Astrocyte (in vitro differentiated cells and primary cell): ENCODE data around the gene CAND1. TPM values are rescaled to one million over a fixed set of nuclear protein-coding genes. Genes with fewer than 3 reads are reported as not detected.
A peak's percentile ranks its signal among the peaks of the same experiment; 100 is the strongest.

Experiments used
- DNase-seq: peaks from one replicate; pipeline ENCODE4 v3.0.0-alpha.2; 2010; ENCODE audit warnings: low read depth
- FAIRE-seq: peaks from 2 replicates; lab custom pipeline; 2011; peaks lifted over from hg19 to GRCh38; lab: Jason Lieb, UNC
- H2AFZ ChIP-seq: 2 replicates; pipeline ENCODE4 v1.6.0; 2012; ENCODE audit warnings: low read depth, low read length, inconsistent platforms
- H3K27ac ChIP-seq: 2 replicates; pipeline ENCODE4 v1.5.1; 2011; ENCODE audit warnings: low read depth, low read length, inconsistent platforms
- H3K27me3 ChIP-seq: 2 replicates; pipeline ENCODE4 v1.6.0; 2011; ENCODE audit warnings: low read length, inconsistent platforms; ENCODE audit not compliant: insufficient read depth
- H3K36me3 ChIP-seq: 2 replicates; pipeline ENCODE4 v1.5.1; 2011; ENCODE audit warnings: low read length, inconsistent platforms; ENCODE audit not compliant: insufficient read depth
- H3K4me1 ChIP-seq: 2 replicates; pipeline ENCODE4 v1.5.1; 2011; ENCODE audit warnings: low read length, inconsistent platforms; ENCODE audit not compliant: insufficient read depth
- H3K4me2 ChIP-seq: 2 replicates; pipeline ENCODE4 v1.6.0; 2012; ENCODE audit warnings: low read length, inconsistent platforms
- H3K4me3 ChIP-seq: 2 replicates; pipeline ENCODE4 v1.5.1; 2011; ENCODE audit warnings: low read depth, mild to moderate bottlenecking, low read length, inconsistent platforms; ENCODE audit not compliant: insufficient read depth
- H3K79me2 ChIP-seq: 2 replicates; pipeline ENCODE4 v1.6.0; 2012; ENCODE audit warnings: mild to moderate bottlenecking, low read length, inconsistent platforms; ENCODE audit not compliant: insufficient read depth
- H3K9ac ChIP-seq: 2 replicates; pipeline ENCODE4 v1.6.0; 2012; ENCODE audit warnings: mild to moderate bottlenecking, low read length, inconsistent platforms
- H3K9me3 ChIP-seq: 2 replicates; pipeline ENCODE4 v1.5.1; 2012; ENCODE audit warnings: low read depth, mild to moderate bottlenecking, low read length, inconsistent platforms; ENCODE audit not compliant: insufficient read depth
- H4K20me1 ChIP-seq: 2 replicates; pipeline ENCODE4 v1.6.0; 2012; ENCODE audit warnings: low read length, inconsistent platforms; ENCODE audit not compliant: insufficient read depth
- H3K27ac Mint-ChIP-seq: one replicate; pipeline ENCODE4 v1.8.0; 2021; ENCODE audit warnings: mild to moderate bottlenecking, mixed read lengths; ENCODE audit not compliant: unreplicated experiment
- H3K27me3 Mint-ChIP-seq: one replicate; pipeline ENCODE4 v1.8.0; 2021; ENCODE audit warnings: low read depth, mixed read lengths; ENCODE audit not compliant: unreplicated experiment
- H3K36me3 Mint-ChIP-seq: one replicate; pipeline ENCODE4 v1.8.0; 2021; ENCODE audit warnings: low read depth, mixed read lengths; ENCODE audit not compliant: unreplicated experiment
- H3K4me1 Mint-ChIP-seq: one replicate; pipeline ENCODE4 v1.8.0; 2021; ENCODE audit warnings: low read depth, mixed read lengths; ENCODE audit not compliant: unreplicated experiment
- H3K4me3 Mint-ChIP-seq: one replicate; pipeline ENCODE4 v1.8.0; 2021; ENCODE audit warnings: mild to moderate bottlenecking, moderate library complexity, mixed read lengths; ENCODE audit not compliant: unreplicated experiment
- H3K9me3 Mint-ChIP-seq: one replicate; pipeline ENCODE4 v1.8.0; 2021; ENCODE audit warnings: mild to moderate bottlenecking, mixed read lengths; ENCODE audit not compliant: unreplicated experiment
- EZH2 ChIP-seq: IDR thresholded peaks from 2 replicates; pipeline ENCODE4 v1.6.1; 2012; ENCODE audit warnings: mild to moderate bottlenecking, low read length, inconsistent platforms; ENCODE audit not compliant: insufficient read depth
- total RNA-seq: library from RNA; stranded (reverse); gene quantifications from 2 replicates; pipeline ENCODE4 v1.2.1, GENCODE V29; 2021
- TF ChIP-seq, protein P1 (sequence below): IDR thresholded peaks from 2 replicates; pipeline ENCODE4 v1.5.1; 2011; ENCODE audit warnings: low read depth, mild to moderate bottlenecking, inconsistent platforms, low read length, moderate library complexity; ENCODE audit not compliant: insufficient read depth

The CAND1 gene
- total RNA-seq, 1 donor from 2014 or later: 176 TPM

DNA sequence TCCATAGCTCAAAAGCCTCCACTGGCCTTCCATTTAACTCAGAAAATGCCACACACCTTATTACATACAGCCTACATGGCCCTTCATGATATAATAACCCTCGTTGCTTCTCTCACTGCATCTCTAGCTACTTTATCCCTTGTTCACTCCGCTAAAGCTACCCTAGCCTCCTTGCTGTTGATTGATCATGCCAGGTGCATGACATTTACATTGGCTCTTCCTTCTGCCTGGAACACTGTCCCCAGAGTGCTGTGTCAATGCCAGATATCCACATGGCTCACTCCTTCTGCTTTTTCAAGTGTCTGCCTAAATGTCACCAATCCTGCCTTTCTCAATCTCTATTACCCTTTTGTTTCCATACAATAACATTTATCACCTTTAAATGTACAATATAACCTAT lies 58.3 kb downstream of the CAND1 start:
- Mint-ChIP-seq H3K4me1 (no peaks in the 10 kb centered on the region), H3K4me3 (no peak overlapping the region), H3K36me3 (peaks cover 17% of the 10 kb centered on the region), H3K27ac (peak overlapping the region; percentile 31), H3K27me3 (no peaks in the 10 kb centered on the region), H3K9me3 (peaks cover 3% of the 10 kb centered on the region)
- Histone ChIP-seq H3K79me2 (no peaks in the 10 kb centered on the region), H3K4me1 (no peaks in the 10 kb centered on the region), H3K27ac (no peak overlapping the region), H3K9me3 (no peaks in the 10 kb centered on the region), H3K4me3 (no peak overlapping the region), H3K4me2 (no peak overlapping the region), H4K20me1 (no peaks in the 10 kb centered on the region), H2AFZ (no peak overlapping the region), H3K9ac (no peak overlapping the region), H3K36me3 (peaks cover under 1% of the 10 kb centered on the region), H3K27me3 (no peaks in the 10 kb centered on the region)
- TF ChIP-seq EZH2: no peak
- TF ChIP-seq, protein P1, sequence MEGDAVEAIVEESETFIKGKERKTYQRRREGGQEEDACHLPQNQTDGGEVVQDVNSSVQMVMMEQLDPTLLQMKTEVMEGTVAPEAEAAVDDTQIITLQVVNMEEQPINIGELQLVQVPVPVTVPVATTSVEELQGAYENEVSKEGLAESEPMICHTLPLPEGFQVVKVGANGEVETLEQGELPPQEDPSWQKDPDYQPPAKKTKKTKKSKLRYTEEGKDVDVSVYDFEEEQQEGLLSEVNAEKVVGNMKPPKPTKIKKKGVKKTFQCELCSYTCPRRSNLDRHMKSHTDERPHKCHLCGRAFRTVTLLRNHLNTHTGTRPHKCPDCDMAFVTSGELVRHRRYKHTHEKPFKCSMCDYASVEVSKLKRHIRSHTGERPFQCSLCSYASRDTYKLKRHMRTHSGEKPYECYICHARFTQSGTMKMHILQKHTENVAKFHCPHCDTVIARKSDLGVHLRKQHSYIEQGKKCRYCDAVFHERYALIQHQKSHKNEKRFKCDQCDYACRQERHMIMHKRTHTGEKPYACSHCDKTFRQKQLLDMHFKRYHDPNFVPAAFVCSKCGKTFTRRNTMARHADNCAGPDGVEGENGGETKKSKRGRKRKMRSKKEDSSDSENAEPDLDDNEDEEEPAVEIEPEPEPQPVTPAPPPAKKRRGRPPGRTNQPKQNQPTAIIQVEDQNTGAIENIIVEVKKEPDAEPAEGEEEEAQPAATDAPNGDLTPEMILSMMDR: no peak
- DNase-seq (no peak), FAIRE-seq (no peak)

DNA sequence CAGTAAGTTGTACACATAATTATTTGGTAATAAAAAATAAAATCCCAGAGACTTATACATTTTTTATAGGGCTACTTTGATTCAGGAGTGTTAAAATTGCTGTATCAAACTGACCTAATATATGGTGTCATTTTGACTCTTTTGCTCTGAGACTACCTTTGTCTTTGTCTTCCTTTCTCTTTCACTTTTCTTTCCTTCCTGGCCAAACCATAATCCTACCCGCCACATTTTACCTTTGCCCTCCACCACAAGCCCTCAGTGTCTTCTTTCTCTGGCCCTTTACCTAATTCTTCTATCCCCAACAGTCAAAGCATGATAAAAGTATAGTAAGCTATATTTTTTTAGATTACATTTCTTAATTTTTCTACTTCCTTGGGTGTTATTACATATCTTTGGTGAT lies 62.0 kb downstream of the CAND1 start:
- H3K4me1 Mint-ChIP-seq: no peaks in the 10 kb centered on the region
- no peak overlapping the region for H3K4me3 ChIP-seq
- H3K27me3 Mint-ChIP-seq: no peaks in the 10 kb centered on the region
- peaks cover 4% of the 10 kb centered on the region for H4K20me1 ChIP-seq
- no peaks in the 10 kb centered on the region for H3K9me3 ChIP-seq
- no peaks in the 10 kb centered on the region for H3K4me1 ChIP-seq
- H3K9me3 Mint-ChIP-seq: no peaks in the 10 kb centered on the region
- DNase-seq: no peak
- H3K36me3 Mint-ChIP-seq: no peaks in the 10 kb centered on the region
- no peak overlapping the region for H3K9ac ChIP-seq
- H3K27ac ChIP-seq: no peak overlapping the region
- H3K4me2 ChIP-seq: no peak overlapping the region
- no peaks in the 10 kb centered on the region for H3K79me2 ChIP-seq
- FAIRE-seq: no peak
- no peak for TF ChIP-seq EZH2
- TF ChIP-seq, protein P1: no peak
- no peaks in the 10 kb centered on the region for H3K27me3 ChIP-seq
- H2AFZ ChIP-seq: no peak overlapping the region
- no peak overlapping the region for H3K4me3 Mint-ChIP-seq
- H3K36me3 ChIP-seq: no peaks in the 10 kb centered on the region
- no peak overlapping the region for H3K27ac Mint-ChIP-seq

DNA sequence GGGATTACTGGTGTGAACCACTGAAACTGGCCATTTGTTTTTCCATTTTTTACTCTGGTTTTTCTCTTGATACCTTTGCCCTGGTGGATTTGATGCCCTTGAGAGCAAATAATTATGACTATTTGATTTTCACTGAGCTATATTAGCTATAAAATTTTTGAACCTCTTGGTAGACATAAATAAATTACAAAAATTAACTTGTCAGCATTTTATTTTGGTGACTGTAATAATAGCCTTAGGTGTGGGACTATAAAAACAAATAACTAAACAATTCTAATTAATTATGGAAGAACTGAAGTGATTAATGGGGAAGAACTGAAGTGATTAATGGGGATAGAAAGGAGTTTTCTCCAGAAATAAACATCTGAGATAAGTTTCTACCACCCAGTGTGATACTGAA lies 62.7 kb downstream of the CAND1 start:
- Histone ChIP-seq H3K27me3 (no peaks in the 10 kb centered on the region), H3K4me2 (no peak overlapping the region), H3K27ac (no peak overlapping the region), H3K36me3 (no peaks in the 10 kb centered on the region), H3K79me2 (no peaks in the 10 kb centered on the region), H3K4me1 (no peaks in the 10 kb centered on the region), H4K20me1 (peaks cover 4% of the 10 kb centered on the region), H2AFZ (no peak overlapping the region), H3K4me3 (no peak overlapping the region), H3K9ac (no peak overlapping the region), H3K9me3 (no peaks in the 10 kb centered on the region)
- Mint-ChIP-seq H3K27me3 (no peaks in the 10 kb centered on the region), H3K27ac (no peak overlapping the region), H3K4me1 (no peaks in the 10 kb centered on the region), H3K9me3 (no peaks in the 10 kb centered on the region), H3K4me3 (no peak overlapping the region), H3K36me3 (peaks cover 4% of the 10 kb centered on the region)
- FAIRE-seq (no peak), DNase-seq (no peak)
- TF ChIP-seq, protein P1: no peak
- no peak for TF ChIP-seq EZH2
